Stimulated activated CD4-positive, alpha-beta T cell treated with anti-CD3 and anti-CD28 coated beads, TNF-alpha, amount 100 ng/mL, for 48 hours (primary cell): ENCODE measurements around the gene FBXW2.

Experiments
- DNase-seq, 3 donors: peaks; one replicate each; pipeline ENCODE4 v3.0.0-alpha.2; 2020; ENCODE audit warnings: low read depth in 3 of 3

FBXW2 gene

DNA sequence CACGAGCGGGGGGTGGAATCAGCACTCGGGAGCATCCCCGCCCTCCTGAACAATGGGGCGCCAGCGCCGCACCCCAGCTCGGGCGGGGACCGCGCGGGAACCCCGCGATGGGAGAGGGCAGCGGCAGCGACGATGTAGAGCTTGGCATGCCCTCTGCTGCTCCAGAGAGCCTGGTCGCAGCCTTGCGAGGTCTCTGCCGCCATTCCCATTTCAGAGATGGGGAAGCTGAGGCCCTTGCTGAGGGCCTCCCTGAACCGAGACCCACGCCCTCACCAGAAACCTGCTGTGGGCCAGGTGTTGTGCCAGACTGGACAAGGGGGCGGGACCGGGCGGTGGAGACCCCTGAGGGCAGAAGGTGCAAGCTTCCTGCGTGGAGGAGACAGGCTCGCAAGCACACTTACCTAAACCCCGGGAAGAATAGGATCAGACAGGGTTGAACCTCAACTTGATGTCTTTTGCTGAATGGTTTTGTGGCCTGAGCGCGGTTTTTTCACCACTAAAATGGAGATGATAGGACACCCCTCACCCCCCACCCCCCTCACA is 78.3 kb downstream of the FBXW2 start:
- no peak for DNase-seq

DNA sequence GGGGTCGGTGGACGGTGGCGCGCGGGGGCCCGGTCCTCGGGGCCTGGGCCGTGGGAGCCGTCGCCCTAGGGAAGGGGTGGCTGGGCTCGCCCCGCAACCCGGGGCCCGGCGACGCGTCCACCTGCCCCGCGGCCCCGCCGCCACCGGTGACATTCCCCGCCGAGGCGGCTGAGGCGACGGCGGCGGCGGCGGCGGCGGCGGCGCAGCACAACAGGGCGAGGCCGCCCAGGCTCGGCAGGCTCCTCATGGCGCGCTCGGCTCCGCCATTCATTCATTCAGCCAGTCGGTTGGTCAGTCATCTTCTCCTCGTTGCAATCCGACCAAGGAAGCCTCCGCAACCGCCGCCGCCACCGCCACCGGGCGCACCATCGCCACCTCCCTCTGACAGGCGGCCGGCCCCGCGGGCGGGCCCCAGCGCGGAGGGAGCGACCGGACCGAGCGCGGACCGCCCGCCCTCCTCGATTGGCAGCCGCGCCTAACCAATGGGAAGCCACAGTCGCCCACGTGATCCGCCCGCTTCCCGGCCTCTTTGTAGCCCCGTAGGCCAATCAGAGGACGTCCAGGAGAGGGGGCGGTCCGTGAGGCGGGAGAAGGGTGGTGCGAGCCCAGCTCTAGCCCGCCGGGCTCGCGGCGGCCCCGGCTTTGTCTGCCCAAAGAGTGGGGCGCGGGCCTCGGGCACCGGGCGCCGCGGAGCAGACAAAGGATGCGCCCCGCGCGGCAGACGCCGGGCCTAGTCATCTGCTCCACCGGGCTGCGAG is 78.9 kb downstream of the FBXW2 start, which contains the start of gene MEGF9:
Gene MEGF9, minus strand, starts transcription at position 383 of the 758 bp plus-strand sequence. Its CDS starts 112 bp downstream, at position 271.
- peak; percentile 94 to 97 (median 94) for DNase-seq

DNA sequence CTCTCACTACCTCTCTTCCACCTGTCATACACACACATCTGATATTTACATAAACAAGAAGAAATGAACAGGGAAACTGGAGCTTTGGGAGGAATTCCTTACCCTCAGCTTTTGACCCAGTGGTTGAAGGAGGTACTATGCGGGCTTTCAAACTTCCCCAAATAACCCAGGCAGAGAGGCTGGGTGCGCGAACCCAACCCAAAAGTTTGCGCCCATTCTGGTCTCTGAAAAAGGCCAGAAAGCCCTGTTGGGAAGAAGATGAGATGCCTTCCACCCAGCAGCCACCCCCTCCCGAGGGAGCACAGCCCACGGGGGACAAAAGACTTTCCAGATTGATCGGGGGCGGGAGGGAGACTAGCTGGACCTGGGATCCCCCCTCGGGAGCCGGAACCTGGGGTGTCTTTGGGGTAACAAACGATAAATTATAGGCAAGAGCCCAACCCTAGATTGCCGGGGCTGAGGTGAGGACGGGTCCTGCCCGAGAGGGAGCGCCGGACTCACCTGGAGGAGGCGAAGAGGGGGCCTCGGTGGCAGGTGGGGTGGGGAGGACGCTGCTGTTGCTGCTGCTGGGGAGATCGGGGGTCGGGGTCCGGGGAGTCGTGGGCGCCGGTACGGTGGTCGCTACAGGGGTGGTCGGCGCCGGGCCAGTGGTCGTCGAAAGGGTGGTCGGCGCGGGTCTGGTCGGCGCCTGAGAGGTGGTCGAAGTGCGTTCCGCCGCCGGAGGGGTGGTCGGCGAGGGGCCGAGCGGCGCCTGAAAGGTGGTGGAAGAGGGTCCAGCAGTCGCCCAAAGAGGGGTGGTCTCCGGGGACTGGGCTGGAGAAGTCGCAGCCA is 79.7 kb downstream of the FBXW2 start:
- no peak for DNase-seq

DNA sequence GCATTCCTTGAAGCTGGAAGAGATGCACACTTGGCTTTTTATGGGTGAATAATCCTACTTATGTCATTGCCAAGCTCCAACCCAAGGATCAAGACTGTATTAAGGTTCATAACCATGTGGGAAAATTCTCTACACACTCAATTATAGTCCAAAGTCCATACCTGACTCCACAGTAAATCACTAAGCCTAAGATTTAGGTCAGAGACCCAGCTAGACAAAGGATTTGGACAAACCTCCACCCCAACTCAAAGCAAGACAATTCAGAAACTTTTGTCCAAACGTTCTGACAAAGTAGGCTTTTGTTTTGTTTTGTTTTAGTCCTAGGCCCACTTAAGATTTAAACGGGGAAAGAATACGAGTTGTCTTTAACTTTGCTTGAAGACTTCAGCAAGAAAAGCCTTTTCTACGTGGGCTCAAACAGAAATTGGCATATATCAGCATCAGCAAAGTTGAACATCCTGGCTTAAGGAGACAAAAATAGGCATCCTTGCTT is 80.6 kb downstream of the FBXW2 start:
- no peak for DNase-seq

DNA sequence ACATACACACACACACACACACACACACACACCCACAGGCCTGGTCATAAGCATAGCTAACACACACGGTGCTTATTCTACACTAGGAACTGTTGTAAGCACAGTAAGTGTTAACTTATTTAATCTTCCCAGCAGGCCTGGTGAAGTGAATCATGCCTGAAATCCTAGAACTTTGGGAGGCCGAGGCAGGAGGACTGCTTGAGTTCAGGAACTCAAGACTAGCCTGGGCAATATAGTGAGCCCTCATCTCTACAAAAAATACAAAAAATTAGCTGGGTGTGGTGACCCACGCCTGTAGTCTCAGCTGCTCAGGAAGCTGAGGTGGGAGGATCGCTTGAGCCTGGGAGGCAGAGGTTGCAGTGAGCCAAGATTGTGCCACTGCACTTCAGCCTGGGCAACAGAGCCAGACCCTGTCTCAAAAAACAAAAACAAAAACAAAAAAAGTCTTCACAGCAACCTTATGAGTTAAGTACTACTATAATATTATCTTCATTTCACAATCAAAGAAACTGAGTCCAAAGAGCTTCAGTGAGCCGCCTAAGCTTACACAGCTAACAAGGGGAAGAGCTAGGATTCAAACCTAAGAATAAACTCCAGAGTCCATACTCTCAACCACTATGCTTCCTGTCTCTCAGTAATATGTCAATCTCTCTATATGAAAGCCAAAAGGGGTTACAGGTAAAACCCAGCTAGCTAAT is 81.2 kb downstream of the FBXW2 start:
- no peak for DNase-seq

DNA sequence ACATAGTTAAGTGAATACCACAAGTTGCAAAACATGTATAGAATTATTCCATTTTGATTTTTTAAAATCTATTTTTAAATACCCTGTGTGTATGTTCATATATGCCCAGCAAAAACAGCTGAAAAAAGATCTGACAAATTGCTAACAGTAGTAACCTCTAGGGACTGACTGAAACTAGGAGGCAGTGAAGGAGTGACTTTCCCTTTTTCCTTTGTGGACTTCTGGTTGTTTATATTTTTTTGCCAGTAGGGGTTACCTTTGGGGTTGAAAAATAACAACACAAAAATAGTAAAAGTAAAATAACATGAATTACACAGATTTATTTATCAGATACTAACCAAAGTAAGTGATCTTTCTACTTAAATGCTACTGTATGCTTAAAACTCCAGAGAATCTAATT is 81.9 kb downstream of the FBXW2 start:
- no peak for DNase-seq

DNA sequence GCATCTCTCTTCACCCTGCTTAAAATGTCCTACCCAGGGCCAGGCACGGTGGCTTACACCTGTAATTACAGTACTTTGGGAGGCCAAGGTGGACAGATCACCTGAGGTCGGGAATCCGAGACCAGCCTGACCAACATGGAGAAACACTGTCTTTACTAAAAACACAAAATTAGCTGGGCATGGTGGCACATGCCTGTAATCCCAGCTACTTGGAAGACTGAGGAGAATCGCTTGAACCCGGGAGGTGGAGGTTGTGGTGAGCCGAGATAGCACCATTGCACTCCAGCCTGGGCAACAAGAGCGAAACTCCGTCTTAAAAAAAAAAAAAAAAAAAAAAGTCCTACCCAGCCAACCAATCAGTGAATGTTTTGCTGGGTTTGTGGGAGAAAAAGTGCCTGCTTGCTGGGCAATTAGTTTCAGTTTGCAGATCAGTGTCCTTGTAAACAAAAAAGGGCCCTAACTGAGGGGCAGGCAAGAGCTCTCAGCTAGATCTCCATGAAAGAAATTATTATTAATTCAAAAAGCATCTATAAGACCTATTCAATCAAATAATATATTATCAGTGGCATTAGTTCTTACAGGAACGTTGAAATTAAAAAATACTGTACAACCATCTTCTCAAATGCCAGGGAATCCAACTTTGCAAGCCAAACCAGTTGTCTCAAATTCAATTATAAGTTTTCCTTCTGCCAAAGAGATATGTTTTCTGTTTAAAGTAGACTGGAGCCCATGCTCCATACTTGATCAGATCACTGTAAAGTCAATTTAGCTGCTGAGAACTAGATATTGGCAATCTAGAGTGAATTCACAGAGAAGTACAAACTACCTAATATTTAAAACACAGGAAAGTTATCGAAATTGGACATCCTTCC is 82.9 kb downstream of the FBXW2 start:
- DNase-seq = no peak

DNA sequence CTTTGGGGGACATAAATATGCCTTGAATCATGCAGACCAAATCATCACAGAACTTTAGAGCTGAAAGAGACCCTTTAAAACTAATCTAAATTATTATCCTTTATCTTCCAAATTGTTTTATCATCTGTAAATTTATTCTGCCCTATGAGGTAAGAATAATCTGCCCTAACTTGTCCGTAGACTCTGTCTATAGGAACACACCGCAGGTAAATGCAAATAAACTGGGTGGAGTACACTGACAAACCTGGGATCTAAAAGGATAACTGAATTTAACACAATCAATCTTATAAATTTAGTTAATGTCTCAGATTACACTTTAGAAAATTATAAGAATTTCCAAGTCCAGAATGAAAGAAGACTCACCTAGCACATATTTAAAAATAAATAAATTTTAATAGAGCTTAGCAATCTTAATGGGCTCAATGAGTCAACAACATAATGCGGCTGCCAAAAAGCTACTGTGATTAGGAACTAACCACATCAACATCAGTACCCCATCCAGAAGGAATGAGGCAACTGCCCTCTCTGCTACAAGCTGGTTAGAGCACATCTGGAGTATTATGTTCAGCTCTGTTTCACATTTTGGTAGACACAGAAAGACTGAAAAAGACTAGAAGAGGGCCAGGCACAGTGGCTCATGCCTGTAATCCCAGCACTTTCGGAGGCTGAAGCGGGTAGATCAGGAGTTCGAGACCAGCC is 84.5 kb downstream of the FBXW2 start:
- no peak for DNase-seq

DNA sequence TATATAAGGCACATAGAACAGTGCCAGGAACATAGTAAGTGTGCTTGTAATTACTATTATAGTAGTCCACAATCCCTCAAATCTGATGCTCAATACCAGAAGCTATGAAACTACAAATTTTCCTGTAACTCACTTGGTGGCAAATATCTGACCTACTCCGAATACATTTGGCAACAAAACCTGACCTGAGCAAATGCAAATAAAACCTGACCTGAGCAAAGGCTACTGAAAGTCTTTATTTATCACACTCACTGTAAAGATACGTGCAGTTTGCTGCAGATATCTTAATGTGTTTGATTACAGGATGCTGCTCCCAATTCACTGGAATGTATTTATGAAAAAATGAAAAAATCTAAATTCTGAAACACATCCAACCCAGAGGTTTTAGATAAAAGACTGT is 86.0 kb downstream of the FBXW2 start:
- no peak for DNase-seq
